ENCODE results near the gene ICA1. TPM values are rescaled to one million over a fixed set of nuclear protein-coding genes. Genes with fewer than 3 reads are reported as not detected.

Gene ICA1
- polyA plus RNA-seq, 1 donor (not counting 4 experiments of a cell fraction or from before 2014, with no cell fraction given): 1.9 TPM

DNA sequence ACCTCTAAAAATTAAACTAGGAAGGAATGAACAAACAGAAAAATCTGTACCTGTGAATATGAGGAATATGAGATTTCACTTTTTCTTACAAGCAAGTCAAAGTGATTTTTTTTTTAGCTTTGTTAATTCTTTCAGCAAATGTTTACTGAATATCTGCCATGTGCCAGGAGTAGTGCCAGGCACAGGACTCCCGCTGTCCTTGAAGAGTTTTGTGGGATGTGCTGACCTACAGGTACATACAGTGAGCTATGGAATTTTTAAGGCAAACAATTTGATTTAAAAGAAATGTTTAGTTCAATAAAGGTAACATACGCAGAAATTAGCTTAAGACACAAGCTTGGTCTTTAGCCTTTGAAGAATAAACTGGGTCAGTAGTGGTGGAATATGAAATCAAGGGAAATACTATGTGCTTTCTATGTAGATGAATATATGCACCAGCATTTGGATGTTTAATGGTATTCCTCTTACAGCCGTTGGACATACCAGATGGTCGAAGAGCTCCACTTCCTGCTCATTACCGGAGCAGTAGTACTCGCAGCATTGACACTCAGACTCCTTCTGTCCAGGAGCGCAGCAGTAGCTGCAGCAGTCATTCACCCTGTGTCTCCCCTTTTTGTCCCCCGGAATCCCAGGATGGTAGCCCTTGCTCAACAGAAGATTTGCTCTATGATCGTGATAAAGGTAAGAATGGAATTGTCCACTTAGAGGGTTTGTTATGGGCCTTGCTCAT is 191.4 kb downstream of the ICA1 start:
- dilution Hi-C loops (cut with MboI; ENCODE audit: extremely low pct_ligation_motif_present, low sequenced_read_pairs): no loop called here
- H3K27me3 ChIP-seq (ENCODE audit: control insufficient read depth, extremely low read depth, insufficient read depth, low read length): no peaks in the 10 kb centered on the region

DNA sequence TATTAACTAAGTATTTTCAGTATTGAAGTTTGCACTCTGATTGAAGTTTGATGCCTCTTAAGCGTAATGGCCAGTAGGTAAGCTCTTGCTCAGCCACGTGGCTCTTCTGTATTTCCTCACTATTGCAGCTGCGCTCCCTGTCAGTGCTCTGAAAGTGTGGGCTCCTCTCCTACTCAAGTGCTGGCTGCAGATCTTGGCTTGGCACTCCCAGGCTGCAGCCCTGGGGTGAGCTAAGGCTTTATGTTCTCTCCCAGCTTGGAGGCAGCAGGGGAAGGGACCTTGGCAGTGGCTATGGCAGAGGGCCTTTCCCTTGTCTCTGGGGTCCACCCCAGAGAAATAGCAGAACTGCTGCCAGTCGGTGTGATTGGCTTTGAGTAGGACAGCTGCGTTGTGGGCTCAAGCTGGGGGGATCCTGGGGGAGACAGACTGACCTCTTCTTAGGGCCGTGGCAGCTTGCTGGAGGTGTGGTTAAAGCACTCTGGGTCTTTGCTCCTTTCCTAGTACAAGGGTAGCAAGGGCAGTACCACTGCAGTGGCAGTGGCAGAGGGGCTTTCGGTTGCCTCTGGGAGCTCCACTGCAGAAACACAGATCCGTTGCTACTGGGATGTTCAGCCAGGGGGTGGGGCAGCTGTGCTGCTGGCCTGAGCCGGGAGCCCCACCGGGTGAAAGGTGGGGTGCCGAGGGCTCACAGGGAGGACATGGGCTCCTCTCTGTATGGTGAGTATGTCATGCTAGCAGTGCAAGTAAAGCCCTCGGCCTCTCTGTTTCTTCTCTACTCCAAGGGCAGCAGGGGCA is 192.9 kb downstream of the ICA1 start:
- no peaks in the 10 kb centered on the region for H3K9me1 ChIP-seq (ENCODE audit: control insufficient read depth, extremely low read depth, insufficient read depth, low read length)
- no peak overlapping the region for H3K4me2 ChIP-seq (ENCODE audit: control insufficient read depth, extremely low read depth, insufficient read depth, low read depth, low read length)
- no peak for DNase-seq (ENCODE audit: low read depth, low spot score)
- H3K9me3 ChIP-seq (ENCODE audit: control insufficient read depth, low read depth, low read length): no peaks in the 10 kb centered on the region
- no peak overlapping the region for H3K9ac ChIP-seq (ENCODE audit: control insufficient read depth, extremely low read depth, insufficient read depth, low read length)
- H3K36me3 ChIP-seq (ENCODE audit: control insufficient read depth in 2 of 2, extremely low read depth in 1 of 2, insufficient read depth in 2 of 2, low read length in 2 of 2): no peaks in the 10 kb centered on the region
- dilution Hi-C loops (cut with MboI; ENCODE audit: extremely low pct_ligation_motif_present, low sequenced_read_pairs): no loop called here
- no peaks in the 10 kb centered on the region for H4K20me1 ChIP-seq (ENCODE audit: control insufficient read depth, extremely low read depth, insufficient read depth, low read length)
- TF ChIP-seq CTCF (optimal IDR thresholded peaks at IDR 0.05 in 1 of 3, IDR thresholded peaks at IDR 0.05 in 1 of 3, conservative IDR thresholded peaks at IDR 0.05 in 1 of 3; ENCODE audit: extremely low read depth in 1 of 3, insufficient read depth in 2 of 3, low read length in 3 of 3): no peak
- FAIRE-seq: no peak
- H3K4me1 ChIP-seq (ENCODE audit: control insufficient read depth, extremely low read depth, insufficient read depth, low read length): peaks cover 11% of the 10 kb centered on the region
- H3K4me3 ChIP-seq (ENCODE audit: control insufficient read depth in 2 of 3, extremely low read depth in 1 of 3, insufficient read depth in 2 of 3, low read depth in 1 of 3, low read length in 3 of 3): no peak overlapping the region
- no peak overlapping the region for H3K27ac ChIP-seq (ENCODE audit: control insufficient read depth, insufficient read depth, low read length)
- H3K27me3 ChIP-seq (ENCODE audit: control insufficient read depth, extremely low read depth, insufficient read depth, low read length): no peaks in the 10 kb centered on the region
- H2AFZ ChIP-seq (ENCODE audit: control insufficient read depth, low read length): no peak overlapping the region
- H3K79me2 ChIP-seq (ENCODE audit: control insufficient read depth, insufficient read depth, low read length): no peaks in the 10 kb centered on the region

More for the DNA sequence above, 191.4 kb downstream of the ICA1 start:
- H3K4me1 ChIP-seq (ENCODE audit: control insufficient read depth, extremely low read depth, insufficient read depth, low read length): peaks cover 6% of the 10 kb centered on the region
- H3K36me3 ChIP-seq (ENCODE audit: control insufficient read depth in 2 of 2, extremely low read depth in 1 of 2, insufficient read depth in 2 of 2, low read length in 2 of 2): no peaks in the 10 kb centered on the region
- H3K79me2 ChIP-seq (ENCODE audit: control insufficient read depth, insufficient read depth, low read length): no peaks in the 10 kb centered on the region
- no peaks in the 10 kb centered on the region for H3K9me1 ChIP-seq (ENCODE audit: control insufficient read depth, extremely low read depth, insufficient read depth, low read length)
- no peak for TF ChIP-seq EZH2 (IDR thresholded peaks at IDR 0.05; ENCODE audit: low read length)
- no peak overlapping the region for H3K27ac ChIP-seq (ENCODE audit: control insufficient read depth, insufficient read depth, low read length)
- no peaks in the 10 kb centered on the region for H3K9me3 ChIP-seq (ENCODE audit: control insufficient read depth, low read depth, low read length)
- H3K4me2 ChIP-seq (ENCODE audit: control insufficient read depth, extremely low read depth, insufficient read depth, low read depth, low read length): no peak overlapping the region
- FAIRE-seq (no peak), DNase-seq (ENCODE audit: low read depth, low spot score) (no peak)
- H3K9ac ChIP-seq (ENCODE audit: control insufficient read depth, extremely low read depth, insufficient read depth, low read length): no peak overlapping the region
- no peak overlapping the region for H2AFZ ChIP-seq (ENCODE audit: control insufficient read depth, low read length)
- no peaks in the 10 kb centered on the region for H4K20me1 ChIP-seq (ENCODE audit: control insufficient read depth, extremely low read depth, insufficient read depth, low read length)
- no peak overlapping the region for H3K4me3 ChIP-seq (ENCODE audit: control insufficient read depth in 2 of 3, extremely low read depth in 1 of 3, insufficient read depth in 2 of 3, low read depth in 1 of 3, low read length in 3 of 3)

All from keratinocyte (primary cell).